ENCODE measurements around the gene NBAS. TPM values are rescaled to one million over a fixed set of nuclear protein-coding genes. Genes with fewer than 3 reads are reported as not detected.

Gene NBAS
- total and polyA plus RNA-seq, 12 donors, result 26.4 to 79.1 (median 56.3) TPM

DNA sequence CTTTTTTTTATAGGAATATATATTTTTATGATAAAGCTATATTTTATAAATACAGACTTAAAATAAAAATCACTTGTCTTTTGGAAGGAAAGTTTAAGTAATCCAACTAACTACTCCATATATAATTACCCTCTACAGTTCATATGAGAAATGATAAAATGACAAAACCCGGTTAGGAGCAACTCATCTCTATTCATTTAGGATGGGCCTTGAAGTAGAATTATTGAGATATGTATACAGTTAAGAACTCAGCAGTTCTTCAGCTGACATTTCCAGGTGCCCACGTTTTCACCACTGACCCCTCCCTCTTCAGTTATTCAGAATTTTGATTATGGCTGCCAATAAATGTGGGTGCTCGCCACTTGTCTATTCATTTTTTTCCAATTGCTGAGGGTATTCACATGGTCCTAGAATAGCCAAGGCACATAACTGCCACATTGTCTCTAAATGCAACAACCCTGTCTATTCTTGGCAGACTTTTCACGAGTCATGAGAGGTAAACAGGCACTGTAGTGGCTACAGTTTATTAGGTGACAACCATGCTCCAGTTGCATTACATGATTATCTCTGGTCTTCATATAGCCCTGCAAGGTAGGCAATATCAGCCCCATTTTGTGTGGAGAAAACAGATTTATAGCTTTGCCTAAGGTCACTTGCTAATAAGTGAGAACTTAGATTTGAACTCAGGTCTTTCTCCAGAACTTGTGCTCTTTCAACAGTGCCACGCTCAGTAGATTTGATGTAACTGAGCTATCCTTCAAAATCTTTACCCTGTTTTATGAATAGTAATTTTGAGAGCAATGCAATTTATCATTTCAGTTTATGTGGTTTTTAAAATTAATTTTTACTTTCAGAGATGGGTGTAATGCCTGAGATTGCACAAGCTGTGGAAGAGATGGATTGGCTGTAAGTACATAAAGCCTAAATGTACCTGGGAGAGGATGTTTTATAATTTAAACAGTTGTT is 33.4 kb upstream of the NBAS start:
- Histone ChIP-seq H3K27ac (peak overlapping the region in 5 of 10 donors; percentile 5 to 33 (median 22)), H3K4me1 (peaks cover 2 to 41% (median 27%) of the 10 kb centered on the region in 9 donors), H3K4me3 (peak overlapping the region in 1 of 10 donors; percentile 4), H3K27me3 (no peaks in the 10 kb centered on the region), H3K9me3 (no peaks in the 10 kb centered on the region), H3K36me3 (peaks cover 0 to 52% (median 17%) of the 10 kb centered on the region in 9 donors)
- TF ChIP-seq, protein P1, sequence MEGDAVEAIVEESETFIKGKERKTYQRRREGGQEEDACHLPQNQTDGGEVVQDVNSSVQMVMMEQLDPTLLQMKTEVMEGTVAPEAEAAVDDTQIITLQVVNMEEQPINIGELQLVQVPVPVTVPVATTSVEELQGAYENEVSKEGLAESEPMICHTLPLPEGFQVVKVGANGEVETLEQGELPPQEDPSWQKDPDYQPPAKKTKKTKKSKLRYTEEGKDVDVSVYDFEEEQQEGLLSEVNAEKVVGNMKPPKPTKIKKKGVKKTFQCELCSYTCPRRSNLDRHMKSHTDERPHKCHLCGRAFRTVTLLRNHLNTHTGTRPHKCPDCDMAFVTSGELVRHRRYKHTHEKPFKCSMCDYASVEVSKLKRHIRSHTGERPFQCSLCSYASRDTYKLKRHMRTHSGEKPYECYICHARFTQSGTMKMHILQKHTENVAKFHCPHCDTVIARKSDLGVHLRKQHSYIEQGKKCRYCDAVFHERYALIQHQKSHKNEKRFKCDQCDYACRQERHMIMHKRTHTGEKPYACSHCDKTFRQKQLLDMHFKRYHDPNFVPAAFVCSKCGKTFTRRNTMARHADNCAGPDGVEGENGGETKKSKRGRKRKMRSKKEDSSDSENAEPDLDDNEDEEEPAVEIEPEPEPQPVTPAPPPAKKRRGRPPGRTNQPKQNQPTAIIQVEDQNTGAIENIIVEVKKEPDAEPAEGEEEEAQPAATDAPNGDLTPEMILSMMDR (IDR thresholded peaks at IDR 0.05), result no peak
- intact Hi-C loops (cut with DNase I), result no loop called here
- DNase-seq (peak in 1 of 2 donors; percentile 23), ATAC-seq (peak in 4 of 8 donors; percentile 24 to 59 (median 46))
- WGBS, 2 donors, result 45 to 60% methylated on average over 5 of the region's 5 CpGs

GRCh38 chr2:15593327-15593705 is 32.2 kb upstream of the NBAS start:
- no peaks in the 10 kb centered on the region for H3K9me3 ChIP-seq
- ATAC-seq, result no peak
- TF ChIP-seq, protein P1 (IDR thresholded peaks at IDR 0.05), result no peak
- no peaks in the 10 kb centered on the region for H3K27me3 ChIP-seq
- peaks cover 2 to 41% (median 27%) of the 10 kb centered on the region in 9 donors for H3K4me1 ChIP-seq
- WGBS, 2 donors, result 77 to 84% methylated on average over 3 of the region's 3 CpGs
- intact Hi-C loops (cut with DNase I), result no loop called here
- DNase-seq, result no peak
- peak overlapping the region in 5 of 10 donors; percentile 88 to 99 (median 96) for H3K4me3 ChIP-seq
- peak overlapping the region in 1 of 10 donors; percentile 24 for H3K27ac ChIP-seq
- peaks cover 0 to 40% (median 17%) of the 10 kb centered on the region in 9 donors for H3K36me3 ChIP-seq

GRCh38 chr2:15591692-15592463 is 30.7 kb upstream of the NBAS start, which contains the start of gene DDX1:
DDX1 (plus strand) TSS chr2:15591868; CDS start chr2:15591934, 66 bp downstream.
- Histone ChIP-seq H3K9me3 (no peaks in the 10 kb centered on the region), H3K4me1 (peaks cover 2 to 41% (median 27%) of the 10 kb centered on the region in 9 donors), H3K4me3 (peak within 1 kb of the TSS; percentile 74 to 99 (median 92)), H3K27ac (peak within 1 kb of the TSS; percentile 78 to 98 (median 96)), H3K36me3 (peaks cover 0 to 25% (median 7%) of the 10 kb centered on the region in 9 donors), H3K27me3 (no peaks in the 10 kb centered on the region)
- intact Hi-C loops (cut with DNase I), result loop anchor here in 2 of 10 donors (2.0 kb wide), 1 partner anchor 31 kb away; the partner anchor contains the start of gene NBAS (in 2 of the 2)
- peak; percentile 92 to 96 (median 94) for ATAC-seq
- DNase-seq, result peak; percentile 79 to 85
- WGBS, 2 donors, result 0% methylated on average over 68 of the region's 68 CpGs
- TF ChIP-seq, protein P1 (IDR thresholded peaks at IDR 0.05), result no peak

DNA sequence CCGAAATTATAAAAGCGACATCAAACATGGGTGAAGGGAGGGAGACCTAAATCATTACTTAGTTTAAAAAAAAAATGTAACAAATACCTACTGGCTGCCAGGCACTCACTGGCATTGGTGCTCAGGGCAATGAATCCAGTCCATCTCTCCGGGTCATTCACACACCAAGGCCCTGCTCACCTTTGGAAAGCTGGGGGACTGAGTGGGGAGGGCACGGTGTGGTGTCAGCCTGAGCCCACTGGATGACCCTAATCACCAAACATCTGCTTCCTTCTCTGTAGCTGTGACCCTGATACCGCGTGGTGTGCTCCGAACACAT is 30.2 kb upstream of the NBAS start:
- peak in 2 of 8 donors; percentile 32 to 43 for ATAC-seq

More for the DNA sequence above, 30.2 kb upstream of the NBAS start:
- Histone ChIP-seq H3K36me3 (peaks cover 0 to 20% (median 2%) of the 10 kb centered on the region in 9 donors), H3K4me1 (peaks cover 2 to 41% (median 27%) of the 10 kb centered on the region in 9 donors), H3K27me3 (no peaks in the 10 kb centered on the region), H3K4me3 (peak overlapping the region; percentile 74 to 99 (median 92)), H3K27ac (peak overlapping the region; percentile 78 to 98 (median 96)), H3K9me3 (no peaks in the 10 kb centered on the region)
- 22 to 23% methylated on average over 7 of the region's 7 CpGs for WGBS, 2 donors
- intact Hi-C loops (cut with DNase I), result loop anchor here in 2 of 10 donors (2.0 kb wide), 1 partner anchor 31 kb away; the partner anchor contains the start of gene NBAS (in 2 of the 2)
- TF ChIP-seq, protein P1 (IDR thresholded peaks at IDR 0.05), result no peak
- no peak for DNase-seq

Data from heart right ventricle (tissue), 16 donors.